B cell (primary cell): ENCODE measurements around the gene TERC. TPM values are rescaled to one million over a fixed set of nuclear protein-coding genes. Genes with fewer than 3 reads are reported as not detected.

ENCODE experiments used
- ATAC-seq: fragments of 200-7000 bp; cut with Tn5 transposase; one replicate; pipeline ENCODE4 v1.10.0; 2021; ENCODE audit warnings: low read depth, mild to moderate bottlenecking, moderate number of reproducible peaks, moderate library complexity
- CTCF ChIA-PET: fragments of 350-600 bp; sonication (Branson Sonifier 250); formaldehyde crosslinking; loops from one replicate; lab custom pipeline; 2021; ENCODE audit warnings: antibody characterized with exemption, inconsistent platforms; lab: Charles Lee
- POLR2A ChIA-PET: fragments of 350-600 bp; sonication (Branson Sonifier 250); formaldehyde crosslinking; loops from one replicate; lab custom pipeline; 2021; ENCODE audit warnings: antibody characterized with exemption; lab: Charles Lee
- DNase-seq: peaks from one replicate; pipeline ENCODE4 v3.0.0; 2013
- H2AFZ ChIP-seq: 2 replicates; pipeline ENCODE4 v1.6.1; 2012; ENCODE audit warnings: mild to moderate bottlenecking, low read depth, low read length; ENCODE audit not compliant: insufficient read depth, poor library complexity, severe bottlenecking
- H3K27ac ChIP-seq, 2 donors: 1 replicate in 1 of 2; 2 replicates in 1 of 2; pipeline ENCODE4 v1.5.1; 2012 to 2013; ENCODE audit warnings: low read length in 2 of 2, mild to moderate bottlenecking in 2 of 2, moderate library complexity in 1 of 2
- H3K27me3 ChIP-seq, 4 experiments: fragments of 200-600 bp in 1 of 4; sonication (generic) in 1 of 4; replicated peaks in 1 of 4; 1 replicate in 2 of 4; 2 replicates in 2 of 4; pipeline versions ENCODE4 v1.6.1 to v1.7.0; 2013 to 2016; ENCODE audit warnings: low read length in 3 of 4, mild to moderate bottlenecking in 2 of 4, mixed read lengths in 1 of 4, moderate library complexity in 1 of 4; ENCODE audit not compliant: insufficient read depth in 4 of 4, control insufficient read depth in 3 of 4; ENCODE audit errors: control extremely low read depth in 1 of 4
- H3K36me3 ChIP-seq, 2 experiments: replicated peaks in 1 of 2; 1 replicate in 1 of 2; 2 replicates in 1 of 2; pipeline versions ENCODE4 v1.6.1 to v1.7.1; 2013; ENCODE audit warnings: low read length in 1 of 2; ENCODE audit not compliant: insufficient read depth in 2 of 2, control insufficient read depth in 1 of 2; ENCODE audit errors: control extremely low read depth in 1 of 2, extremely low read depth in 1 of 2
- H3K4me1 ChIP-seq, 2 donors: fragments of 200-600 bp in 1 of 2; sonication (generic) in 1 of 2; 1 replicate in 1 of 2; 2 replicates in 1 of 2; pipeline versions ENCODE4 v1.5.1 to v1.6.1; 2013 to 2017; ENCODE audit warnings: low read length in 2 of 2; ENCODE audit not compliant: control insufficient read depth in 2 of 2, insufficient read depth in 2 of 2
- H3K4me2 ChIP-seq: replicated peaks from 2 replicates; pipeline ENCODE3; 2012; ENCODE audit warnings: mild to moderate bottlenecking, low read depth, low read length; ENCODE audit not compliant: poor library complexity, severe bottlenecking
- H3K4me3 ChIP-seq, 5 experiments: fragments of 200-600 bp in 1 of 5; sonication (generic) in 1 of 5; 1 replicate in 3 of 5; 2 replicates in 2 of 5; pipeline versions ENCODE4 v1.5.1 to v1.7.0; 2011 to 2016; ENCODE audit warnings: low read length in 4 of 5, mild to moderate bottlenecking in 4 of 5, low read depth in 2 of 5, control low read depth in 1 of 5, moderate library complexity in 1 of 5; ENCODE audit not compliant: insufficient read depth in 1 of 5; ENCODE audit errors: control extremely low read depth in 1 of 5, extremely low read depth in 1 of 5
- H3K79me2 ChIP-seq: fragments of 200-600 bp; sonication (generic); one replicate; pipeline ENCODE4 v1.6.0; 2016; ENCODE audit warnings: low read length; ENCODE audit not compliant: control insufficient read depth, insufficient read depth
- H3K9ac ChIP-seq: fragments of 200-600 bp; sonication (generic); 2 replicates; pipeline ENCODE4 v1.6.1; 2017; ENCODE audit warnings: mild to moderate bottlenecking, low read length, moderate library complexity
- H3K9me3 ChIP-seq, 3 donors: one replicate each; pipeline versions ENCODE4 v1.6.1 to v1.7.1; 2013; ENCODE audit warnings: low read length in 2 of 3; ENCODE audit not compliant: control insufficient read depth in 2 of 3, insufficient read depth in 1 of 3; ENCODE audit errors: control extremely low read depth in 1 of 3
- H4K20me1 ChIP-seq: 2 replicates; pipeline ENCODE4 v1.6.0; 2012; ENCODE audit warnings: mild to moderate bottlenecking, low read length; ENCODE audit not compliant: insufficient read depth, control insufficient read depth, poor library complexity, severe bottlenecking
- H3K27ac Mint-ChIP-seq: one replicate; pipeline ENCODE4 v1.8.0; 2021; ENCODE audit warnings: mixed read lengths
- H3K27me3 Mint-ChIP-seq: one replicate; pipeline ENCODE4 v1.8.0; 2021; ENCODE audit warnings: mixed read lengths
- H3K4me1 Mint-ChIP-seq: one replicate; pipeline ENCODE4 v1.8.0; 2021; ENCODE audit warnings: mixed read lengths
- H3K4me3 Mint-ChIP-seq: one replicate; pipeline ENCODE4 v1.8.0; 2021; ENCODE audit warnings: mixed read lengths
- H3K9me3 Mint-ChIP-seq: one replicate; pipeline ENCODE4 v1.8.0; 2022; ENCODE audit warnings: mixed read lengths; ENCODE audit not compliant: insufficient read depth
- CTCF ChIP-seq: fragments of 200-600 bp; IDR thresholded peaks from one replicate; pipeline ENCODE4 v1.8.0; 2022; ENCODE audit warnings: antibody characterized with exemption, mild to moderate bottlenecking
- EZH2 ChIP-seq: IDR thresholded peaks from 2 replicates; pipeline ENCODE4 v1.6.1; 2012; ENCODE audit warnings: borderline replicate concordance, low read depth, mild to moderate bottlenecking, moderate library complexity, low read length; ENCODE audit not compliant: insufficient read depth, poor library complexity, severe bottlenecking
- WGBS: methylation state at CpG from one replicate; pipeline ENCODE4 v1.1.5; 2013; ENCODE audit warnings: missing lambda C conversion rate; ENCODE audit not compliant: insufficient coverage; 5-methylcytosine and 5-hydroxymethylcytosine counted together
- intact Hi-C: fragments of 100-400 bp; cut with micrococcal nuclease; formaldehyde crosslinking; loops from one replicate; pipeline ENCODE4 v1.10.0; 2022
- polyA plus RNA-seq: library from polyadenylated mRNA; depleted of rRNA; stranded (reverse); fragments of >200 nt; gene quantifications from 2 replicates; pipeline ENCODE4 v1.2.3, GENCODE V29; 2012
- total RNA-seq, 2 donors: library from RNA; stranded (reverse); fragments of 120-200 nt in 1 of 2; gene quantifications; 1 replicate in 1 of 2; 2 replicates in 1 of 2; pipeline versions ENCODE4 v1.2.3 to v1.2.4, GENCODE V29; 2013 to 2022

TERC gene
- total and polyA plus RNA-seq, 2 donors (not counting 1 experiment from before 2014, with no cell fraction given): 1.3 to 10.6 TPM

GRCh38 chr3:169755488-169755887 is 9.4 kb downstream of the TERC start:
- Mint-ChIP-seq H3K27me3 (peaks cover 20% of the 10 kb centered on the region), H3K4me1 (peaks cover 8% of the 10 kb centered on the region), H3K27ac (no peak overlapping the region), H3K9me3 (no peaks in the 10 kb centered on the region), H3K4me3 (no peak overlapping the region)
- WGBS: no CpG with 5 or more reads among the region's 2 CpGs
- Histone ChIP-seq H3K9ac (no peak overlapping the region), H3K4me1 (peaks cover 0 to 4% of the 10 kb centered on the region in 2 donors), H3K27ac (no peak overlapping the region), H3K79me2 (no peaks in the 10 kb centered on the region), H4K20me1 (no peaks in the 10 kb centered on the region), H3K4me3 (no peak overlapping the region), H3K36me3 (no peaks in the 10 kb centered on the region), H3K9me3 (no peaks in the 10 kb centered on the region), H3K27me3 (peaks cover 0 to 23% (median 4%) of the 10 kb centered on the region in 4 experiments), H3K4me2 (no peak overlapping the region), H2AFZ (no peak overlapping the region)
- intact Hi-C loops: no loop called here
- ATAC-seq (no peak), DNase-seq (no peak)
- CTCF ChIA-PET: no interaction called here
- TF ChIP-seq EZH2: no peak
- no peak for TF ChIP-seq CTCF
- POLR2A ChIA-PET: no interaction called here

- CTCF ChIA-PET: no interaction called here
- no peaks in the 10 kb centered on the region for H4K20me1 ChIP-seq
- H3K9me3 Mint-ChIP-seq: no peaks in the 10 kb centered on the region
- peaks cover 0 to 23% (median 4%) of the 10 kb centered on the region in 4 experiments for H3K27me3 ChIP-seq
- ATAC-seq (no peak), DNase-seq (no peak)
- no peaks in the 10 kb centered on the region for H3K9me3 ChIP-seq
- H3K4me1 ChIP-seq: peaks cover 0 to 4% of the 10 kb centered on the region in 2 donors
- H3K27ac ChIP-seq: no peak overlapping the region
- TF ChIP-seq CTCF: no peak
- no peak for TF ChIP-seq EZH2
- POLR2A ChIA-PET: no interaction called here
- intact Hi-C loops: no loop called here
- no peaks in the 10 kb centered on the region for H3K36me3 ChIP-seq
- WGBS: 100% methylated on average over 2 of the region's 3 CpGs
- H3K4me3 Mint-ChIP-seq: no peak overlapping the region
- H3K27me3 Mint-ChIP-seq: peaks cover 20% of the 10 kb centered on the region
- peaks cover 8% of the 10 kb centered on the region for H3K4me1 Mint-ChIP-seq
- no peak overlapping the region for H2AFZ ChIP-seq
- no peak overlapping the region for H3K27ac Mint-ChIP-seq
- no peak overlapping the region for H3K9ac ChIP-seq
- no peak overlapping the region for H3K4me3 ChIP-seq
- no peak overlapping the region for H3K4me2 ChIP-seq
- H3K79me2 ChIP-seq: no peaks in the 10 kb centered on the region
These were observed 10.1 kb downstream of the TERC start for GRCh38 chr3:169754711-169755110.
